ENCODE results near the gene MYO7A. TPM values are rescaled to one million over a fixed set of nuclear protein-coding genes. Genes with fewer than 3 reads are reported as not detected.

Gene MYO7A
- total and polyA plus RNA-seq, 2 donors (not counting 3 experiments of a cell fraction or from before 2014, with no cell fraction given) = 1.3 to 3.6 TPM

DNA sequence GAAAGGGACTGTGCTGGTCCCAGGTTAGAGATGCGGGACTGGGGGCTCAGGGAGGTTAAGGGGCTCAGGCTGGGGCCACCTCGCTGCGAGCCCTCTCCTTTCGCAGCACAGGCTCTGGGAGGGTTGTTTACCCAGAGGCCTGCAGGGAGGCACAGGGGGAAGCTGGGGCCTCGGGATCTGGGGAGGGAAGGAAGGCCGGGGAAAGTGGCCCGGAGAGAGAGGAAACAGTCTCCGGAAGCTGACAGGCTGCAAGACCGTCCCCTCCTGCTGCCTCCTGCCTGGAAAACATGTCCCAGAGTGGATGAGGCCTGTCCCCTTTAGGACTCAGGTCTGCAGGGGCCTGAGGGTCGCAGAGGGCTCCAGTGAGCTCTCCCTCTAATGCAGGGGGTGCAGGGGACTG lies 45.4 kb downstream of the MYO7A start:
- H3K36me3 ChIP-seq (ENCODE audit: control insufficient read depth in 2 of 2, extremely low read depth in 1 of 2, insufficient read depth in 2 of 2, low read length in 2 of 2) = no peaks in the 10 kb centered on the region
- no peaks in the 10 kb centered on the region for H3K79me2 ChIP-seq (ENCODE audit: control insufficient read depth, insufficient read depth, low read length)
- H3K4me3 ChIP-seq (replicated peaks in 1 of 3; ENCODE audit: insufficient read depth in 1 of 3, low read depth in 1 of 3, low read length in 3 of 3) = no peak overlapping the region
- peaks cover 9% of the 10 kb centered on the region for H3K4me1 ChIP-seq (ENCODE audit: control insufficient read depth, extremely low read depth, insufficient read depth, low read length)
- H3K9me3 ChIP-seq (replicated peaks; ENCODE audit: control insufficient read depth, insufficient read depth, low read length) = no peaks in the 10 kb centered on the region
- DNase-seq (ENCODE audit: low read depth, low spot score) = peak; percentile 38
- H2AFZ ChIP-seq (ENCODE audit: low read depth, low read length) = peak overlapping the region; percentile 48
- intact Hi-C loops (cut with micrococcal nuclease) (no loop called here), dilution Hi-C loops (cut with MboI; ENCODE audit: extremely low pct_ligation_motif_present, low sequenced_read_pairs) (no loop called here)
- peak; percentile 84 for FAIRE-seq
- no TSS peak for BruUV-seq (replicated peaks)
- H3K4me2 ChIP-seq (ENCODE audit: insufficient read depth, low read length) = peak overlapping the region; percentile 4
- H3K9me1 ChIP-seq (replicated peaks; ENCODE audit: control insufficient read depth, extremely low read depth, insufficient read depth, low read length) = no peaks in the 10 kb centered on the region
- H3K9ac ChIP-seq (replicated peaks; ENCODE audit: extremely low read depth, insufficient read depth, low read length) = no peak overlapping the region
- CTCF ChIA-PET = interaction anchor here (0.7 to 4.6 kb wide), 10 partner anchors 8 to 383 kb away, joined by 3 to 32 read pairs (median 4); partner anchors contain the start of gene MYO7A
- TF ChIP-seq JUN (IDR thresholded peaks at IDR 0.05; ENCODE audit: borderline replicate concordance, insufficient read depth, insufficient read length, low read depth) = no peak
- TF ChIP-seq FOS (IDR thresholded peaks at IDR 0.05; ENCODE audit: borderline replicate concordance, insufficient read depth, low read length) = no peak
- TF ChIP-seq, protein P1, sequence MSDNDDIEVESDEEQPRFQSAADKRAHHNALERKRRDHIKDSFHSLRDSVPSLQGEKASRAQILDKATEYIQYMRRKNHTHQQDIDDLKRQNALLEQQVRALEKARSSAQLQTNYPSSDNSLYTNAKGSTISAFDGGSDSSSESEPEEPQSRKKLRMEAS (IDR thresholded peaks at IDR 0.05; ENCODE audit: insufficient read depth, insufficient read length) = no peak
- TF ChIP-seq, protein P2, sequence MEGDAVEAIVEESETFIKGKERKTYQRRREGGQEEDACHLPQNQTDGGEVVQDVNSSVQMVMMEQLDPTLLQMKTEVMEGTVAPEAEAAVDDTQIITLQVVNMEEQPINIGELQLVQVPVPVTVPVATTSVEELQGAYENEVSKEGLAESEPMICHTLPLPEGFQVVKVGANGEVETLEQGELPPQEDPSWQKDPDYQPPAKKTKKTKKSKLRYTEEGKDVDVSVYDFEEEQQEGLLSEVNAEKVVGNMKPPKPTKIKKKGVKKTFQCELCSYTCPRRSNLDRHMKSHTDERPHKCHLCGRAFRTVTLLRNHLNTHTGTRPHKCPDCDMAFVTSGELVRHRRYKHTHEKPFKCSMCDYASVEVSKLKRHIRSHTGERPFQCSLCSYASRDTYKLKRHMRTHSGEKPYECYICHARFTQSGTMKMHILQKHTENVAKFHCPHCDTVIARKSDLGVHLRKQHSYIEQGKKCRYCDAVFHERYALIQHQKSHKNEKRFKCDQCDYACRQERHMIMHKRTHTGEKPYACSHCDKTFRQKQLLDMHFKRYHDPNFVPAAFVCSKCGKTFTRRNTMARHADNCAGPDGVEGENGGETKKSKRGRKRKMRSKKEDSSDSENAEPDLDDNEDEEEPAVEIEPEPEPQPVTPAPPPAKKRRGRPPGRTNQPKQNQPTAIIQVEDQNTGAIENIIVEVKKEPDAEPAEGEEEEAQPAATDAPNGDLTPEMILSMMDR (IDR thresholded peaks at IDR 0.05; ENCODE audit: extremely low read depth in 1 of 2, insufficient read depth in 1 of 2, low read depth in 1 of 2, low read length in 2 of 2) = no peak
- TF ChIP-seq EZH2 (IDR thresholded peaks at IDR 0.05; ENCODE audit: borderline replicate concordance, low read depth, low read length, severe bottlenecking) = no peak
- TF ChIP-seq GATA2 (IDR thresholded peaks at IDR 0.05; ENCODE audit: insufficient read depth, insufficient read length, low read depth, low read length) = no peak
- TF ChIP-seq MYC (IDR thresholded peaks at IDR 0.05; ENCODE audit: low read depth, low read length) = no peak
- no peaks in the 10 kb centered on the region for H3K27me3 ChIP-seq (ENCODE audit: control insufficient read depth in 2 of 2, insufficient read depth in 2 of 2, low read length in 2 of 2)
- POLR2A ChIA-PET = no interaction called here
- no peaks in the 10 kb centered on the region for H4K20me1 ChIP-seq (replicated peaks; ENCODE audit: control insufficient read depth, extremely low read depth, insufficient read depth, low read length)
- H3K27ac ChIP-seq (ENCODE audit: insufficient read depth, low read depth, low read length) = no peak overlapping the region

All from endothelial cell of umbilical vein (primary cell).